Endodermal cell (in vitro differentiated cells): ENCODE measurements around the gene OTOA. TPM values are rescaled to one million over a fixed set of nuclear protein-coding genes. Genes with fewer than 3 reads are reported as not detected.
A peak's percentile ranks its signal among the peaks of the same experiment; 100 is the strongest.

Experiments
- DNase-seq: peaks from one replicate; pipeline ENCODE4 v3.0.0-alpha.2; 2017
- H3K27ac ChIP-seq: 2 replicates; pipeline ENCODE4 v1.5.1; 2013; ENCODE audit warnings: mild to moderate bottlenecking, low read depth, low read length, moderate library complexity
- H3K27me3 ChIP-seq: 2 replicates; pipeline ENCODE4 v1.6.1; 2013; ENCODE audit warnings: mild to moderate bottlenecking, low read length, moderate library complexity; ENCODE audit not compliant: insufficient read depth, control insufficient read depth, poor library complexity, severe bottlenecking
- H3K36me3 ChIP-seq: 2 replicates; pipeline ENCODE4 v1.7.0; 2013; ENCODE audit warnings: mild to moderate bottlenecking, low read length, moderate library complexity; ENCODE audit not compliant: control insufficient read depth, insufficient read depth
- H3K4me1 ChIP-seq: one replicate; pipeline ENCODE4 v1.7.0; 2013; ENCODE audit warnings: low read length; ENCODE audit not compliant: control insufficient read depth, insufficient read depth
- H3K4me3 ChIP-seq: 2 replicates; pipeline ENCODE4 v1.5.1; 2013; ENCODE audit warnings: mild to moderate bottlenecking, low read length, moderate library complexity
- H3K9ac ChIP-seq: 2 replicates; pipeline ENCODE4 v1.6.1; 2013; ENCODE audit warnings: mild to moderate bottlenecking, low read length, moderate library complexity; ENCODE audit not compliant: poor library complexity, severe bottlenecking; ENCODE audit errors: extremely low read depth
- H3K9me3 ChIP-seq: 2 replicates; pipeline ENCODE4 v1.6.1; 2013; ENCODE audit warnings: mild to moderate bottlenecking, low read length, moderate library complexity; ENCODE audit not compliant: control insufficient read depth
- H3K27ac Mint-ChIP-seq: 2 replicates; pipeline ENCODE4 v1.8.0; 2020; ENCODE audit warnings: mixed read lengths
- H3K27me3 Mint-ChIP-seq: 2 replicates; pipeline ENCODE4 v1.8.0; 2021; ENCODE audit warnings: mild to moderate bottlenecking, mixed read lengths; ENCODE audit not compliant: insufficient read depth
- H3K36me3 Mint-ChIP-seq: 2 replicates; pipeline ENCODE4 v1.8.0; 2020; ENCODE audit warnings: low read depth, mixed read lengths
- H3K4me1 Mint-ChIP-seq: 2 replicates; pipeline ENCODE4 v1.8.0; 2020; ENCODE audit warnings: mixed read lengths
- H3K4me3 Mint-ChIP-seq: 2 replicates; pipeline ENCODE4 v1.8.0; 2020; ENCODE audit warnings: mild to moderate bottlenecking, moderate library complexity, mixed read lengths
- H3K9me3 Mint-ChIP-seq: 2 replicates; pipeline ENCODE4 v1.8.0; 2020; ENCODE audit warnings: mild to moderate bottlenecking, mixed read lengths
- WGBS, 2 experiments: methylation state at CpG; one replicate each; pipeline versions ENCODE4 v1.1.5 to v1.1.7; 2013; ENCODE audit warnings: missing lambda C conversion rate in 2 of 2, mixed read lengths in 1 of 2; ENCODE audit not compliant: insufficient coverage in 1 of 2, insufficient read length in 1 of 2; 5-methylcytosine and 5-hydroxymethylcytosine counted together
- total RNA-seq, 2 donors: library from RNA; stranded (reverse); fragmentation: NEBNext Ultra II Directional in 1 of 2; extraction: Animal tissue kit (Norgen Biotek cat#: 25700) in 1 of 2; gene quantifications; 2 replicates in 1 of 2; 3 replicates in 1 of 2; pipeline ENCODE4 v1.2.1, GENCODE V29; 2021
- TF ChIP-seq, protein P1 (sequence below): fragments of 200-600 bp; sonication (generic); conservative IDR thresholded peaks from 2 replicates; pipeline ENCODE4 v1.5.0; 2021; ENCODE audit warnings: antibody characterized with exemption, mild to moderate bottlenecking

The OTOA gene
- total RNA-seq, 2 donors from 2014 or later, result 0.07 to 0.09 TPM

DNA sequence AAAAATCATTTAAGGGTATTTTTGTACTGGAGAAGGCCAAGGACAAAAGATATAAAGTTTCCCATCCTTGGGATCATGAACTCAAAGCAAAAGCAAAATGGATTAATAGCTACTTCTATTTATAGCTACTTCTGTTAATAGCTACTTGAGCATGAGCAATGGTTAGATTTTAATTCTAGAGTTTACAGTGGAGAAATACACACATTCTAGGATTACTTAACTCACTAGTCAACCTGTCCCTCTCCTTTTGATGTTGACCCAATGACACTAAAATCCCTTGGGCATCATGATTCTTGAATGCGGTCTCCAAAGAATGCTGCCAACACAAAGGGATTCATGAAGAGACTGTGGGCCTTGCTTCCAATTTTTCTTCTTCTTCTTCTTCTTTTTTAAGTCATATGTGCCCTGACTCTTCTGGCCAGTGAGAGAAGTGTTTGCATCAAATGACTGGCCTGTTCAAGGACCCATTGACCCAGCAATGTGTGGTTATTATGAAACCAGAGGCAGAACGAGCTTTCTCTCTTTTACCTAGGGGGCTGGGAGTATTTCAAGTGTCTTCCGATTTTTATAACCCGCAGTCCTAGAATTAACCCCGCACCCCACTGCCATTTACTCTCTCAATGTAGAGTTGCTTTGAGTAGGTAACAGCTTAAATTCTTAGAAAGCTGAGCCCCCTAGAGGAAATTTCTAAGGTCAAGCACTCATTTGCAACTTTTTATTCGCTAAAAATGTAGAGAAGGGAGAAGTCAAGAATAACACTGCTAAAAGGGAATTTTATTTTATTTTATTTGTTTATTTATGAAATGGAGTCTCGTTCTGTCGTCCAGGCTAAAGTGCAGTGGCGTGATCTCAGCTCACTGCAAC, 34.6 kb downstream of the OTOA start:
- Mint-ChIP-seq H3K27ac (no peak overlapping the region), H3K27me3 (peaks cover 3% of the 10 kb centered on the region), H3K9me3 (no peaks in the 10 kb centered on the region), H3K4me1 (no peaks in the 10 kb centered on the region), H3K4me3 (no peak overlapping the region), H3K36me3 (no peaks in the 10 kb centered on the region)
- no peak for DNase-seq
- TF ChIP-seq, protein P1, sequence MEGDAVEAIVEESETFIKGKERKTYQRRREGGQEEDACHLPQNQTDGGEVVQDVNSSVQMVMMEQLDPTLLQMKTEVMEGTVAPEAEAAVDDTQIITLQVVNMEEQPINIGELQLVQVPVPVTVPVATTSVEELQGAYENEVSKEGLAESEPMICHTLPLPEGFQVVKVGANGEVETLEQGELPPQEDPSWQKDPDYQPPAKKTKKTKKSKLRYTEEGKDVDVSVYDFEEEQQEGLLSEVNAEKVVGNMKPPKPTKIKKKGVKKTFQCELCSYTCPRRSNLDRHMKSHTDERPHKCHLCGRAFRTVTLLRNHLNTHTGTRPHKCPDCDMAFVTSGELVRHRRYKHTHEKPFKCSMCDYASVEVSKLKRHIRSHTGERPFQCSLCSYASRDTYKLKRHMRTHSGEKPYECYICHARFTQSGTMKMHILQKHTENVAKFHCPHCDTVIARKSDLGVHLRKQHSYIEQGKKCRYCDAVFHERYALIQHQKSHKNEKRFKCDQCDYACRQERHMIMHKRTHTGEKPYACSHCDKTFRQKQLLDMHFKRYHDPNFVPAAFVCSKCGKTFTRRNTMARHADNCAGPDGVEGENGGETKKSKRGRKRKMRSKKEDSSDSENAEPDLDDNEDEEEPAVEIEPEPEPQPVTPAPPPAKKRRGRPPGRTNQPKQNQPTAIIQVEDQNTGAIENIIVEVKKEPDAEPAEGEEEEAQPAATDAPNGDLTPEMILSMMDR, result peak; percentile 57
- 85 to 93% methylated on average over 5 to 9 of the region's 9 CpGs for WGBS, 2 experiments
- no peak overlapping the region for H3K27ac ChIP-seq
- no peaks in the 10 kb centered on the region for H3K36me3 ChIP-seq
- H3K9me3 ChIP-seq, result no peaks in the 10 kb centered on the region
- no peaks in the 10 kb centered on the region for H3K4me1 ChIP-seq
- H3K9ac ChIP-seq, result no peak overlapping the region
- H3K27me3 ChIP-seq, result no peaks in the 10 kb centered on the region
- no peak overlapping the region for H3K4me3 ChIP-seq

DNA sequence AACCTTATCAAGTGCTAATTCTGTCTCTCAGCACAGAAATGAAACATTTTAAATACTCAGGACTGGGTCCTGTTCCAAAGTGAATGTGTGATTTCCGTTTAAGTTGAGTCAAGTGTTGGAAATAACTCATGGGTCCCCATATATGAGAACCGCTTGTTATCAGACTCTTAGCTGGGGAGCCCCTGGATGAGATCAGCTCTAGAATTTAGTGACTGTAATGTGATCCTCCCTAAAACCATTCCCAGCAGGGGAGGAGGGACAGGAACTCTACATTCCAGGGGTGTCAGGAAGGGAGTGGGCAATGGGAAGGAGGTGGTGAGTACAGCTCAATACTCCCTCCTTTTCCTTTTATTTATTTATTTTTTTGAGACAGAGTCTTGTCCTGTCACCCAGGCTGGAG, 37.5 kb downstream of the OTOA start:
- DNase-seq, result no peak
- 42% methylated on average over 2 of the region's 2 CpGs; no CpG with 5 or more reads in 1 of the 2 experiments for WGBS, 2 experiments

DNA sequence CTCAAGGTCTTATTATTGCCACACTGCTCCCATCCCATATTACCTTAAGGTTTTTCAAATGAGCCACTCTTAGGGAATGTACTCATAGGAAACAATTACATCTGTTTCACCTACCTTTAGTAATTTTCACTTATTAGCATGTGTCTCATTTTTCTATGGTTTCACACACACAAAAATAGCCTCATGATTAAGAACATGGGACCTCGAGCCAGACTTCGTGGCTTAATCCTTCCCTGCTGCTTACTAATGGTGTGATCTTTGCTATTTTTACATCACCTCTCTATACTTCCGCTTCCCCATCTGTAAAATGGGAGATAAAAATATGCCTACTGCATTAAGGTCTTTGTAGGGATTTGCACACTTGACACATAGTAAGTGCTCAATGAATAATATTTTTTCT, 38.5 kb downstream of the OTOA start:
- DNase-seq, result no peak
- Histone ChIP-seq H3K9me3 (no peaks in the 10 kb centered on the region), H3K4me3 (no peak overlapping the region), H3K36me3 (no peaks in the 10 kb centered on the region), H3K9ac (no peak overlapping the region), H3K27me3 (no peaks in the 10 kb centered on the region), H3K27ac (no peak overlapping the region), H3K4me1 (no peaks in the 10 kb centered on the region)
- WGBS, 2 experiments, result 93 to 100% methylated on average over 1 to 3 of the region's 3 CpGs
- Mint-ChIP-seq H3K4me3 (no peak overlapping the region), H3K4me1 (no peaks in the 10 kb centered on the region), H3K9me3 (no peaks in the 10 kb centered on the region), H3K27ac (no peak overlapping the region), H3K36me3 (no peaks in the 10 kb centered on the region), H3K27me3 (no peaks in the 10 kb centered on the region)
- TF ChIP-seq, protein P1, result no peak

More for the DNA sequence above, 37.5 kb downstream of the OTOA start:
- Histone ChIP-seq H3K4me3 (no peak overlapping the region), H3K27ac (no peak overlapping the region), H3K9ac (no peak overlapping the region), H3K36me3 (no peaks in the 10 kb centered on the region), H3K9me3 (no peaks in the 10 kb centered on the region), H3K27me3 (no peaks in the 10 kb centered on the region), H3K4me1 (no peaks in the 10 kb centered on the region)
- Mint-ChIP-seq H3K9me3 (no peaks in the 10 kb centered on the region), H3K27me3 (no peaks in the 10 kb centered on the region), H3K4me1 (no peaks in the 10 kb centered on the region), H3K36me3 (no peaks in the 10 kb centered on the region), H3K4me3 (no peak overlapping the region), H3K27ac (no peak overlapping the region)
- TF ChIP-seq, protein P1, result no peak
